ENCODE data around the gene PM20D2. TPM values are rescaled to one million over a fixed set of nuclear protein-coding genes. Genes with fewer than 3 reads are reported as not detected.

Gene PM20D2
- total and polyA plus RNA-seq, 2 of the 13 experiments (the other 11 are each of a cell fraction or from before 2014, with no cell fraction given): 13.3 to 26.3 TPM

GRCh38 chr6:89117211-89118108 lies 28.4 kb upstream of the PM20D2 start, which contains the start of gene SRSF12 (continued):
- 0 out of 2 replicates have a peak, but pooled peaks have one; percentile 30 for TF ChIP-seq SP4 (CRISPR knock-in tag; IDR thresholded peaks at IDR 0.05)
- TF ChIP-seq ZNF280B (CRISPR knock-in tag; IDR thresholded peaks at IDR 0.05; ENCODE audit: borderline replicate concordance): 0 out of 2 replicates have a peak, but pooled peaks have one; percentile 25
- peak; percentile 70; the same call in 1 of the 2 replicates for TF ChIP-seq ZNF546 (CRISPR knock-in tag; conservative IDR thresholded peaks at IDR 0.05)
- no peak for TF ChIP-seq DNMT1 (CRISPR knock-in tag; IDR thresholded peaks at IDR 0.05)
- no peak for TF ChIP-seq ZNF530 (CRISPR knock-in tag; IDR thresholded peaks at IDR 0.05; ENCODE audit: low read depth)
- no peak for TF ChIP-seq KLF16 (CRISPR knock-in tag; IDR thresholded peaks at IDR 0.05)
- peak; percentile 36; the same call in 1 of the 2 replicates for TF ChIP-seq MTERF4 (CRISPR knock-in tag; IDR thresholded peaks at IDR 0.05)
- no peak for TF ChIP-seq ZNF354B (CRISPR knock-in tag; IDR thresholded peaks at IDR 0.05)
- TF ChIP-seq ZKSCAN8 (CRISPR knock-in tag; IDR thresholded peaks at IDR 0.05; ENCODE audit: borderline replicate concordance): no peak
- TF ChIP-seq ONECUT2 (CRISPR knock-in tag; IDR thresholded peaks at IDR 0.05): no peak
- no peak for TF ChIP-seq ESRRA (CRISPR knock-in tag; IDR thresholded peaks at IDR 0.05; ENCODE audit: low read depth)
- TF ChIP-seq ZNF260 (CRISPR knock-in tag; IDR thresholded peaks at IDR 0.05; ENCODE audit: borderline replicate concordance, low read depth): no peak
- TF ChIP-seq ZFX (CRISPR knock-in tag; IDR thresholded peaks at IDR 0.05; ENCODE audit: low read depth): peak; percentile 59
- no peak for TF ChIP-seq CBX5 (CRISPR knock-in tag; IDR thresholded peaks at IDR 0.05; ENCODE audit: borderline replicate concordance)
- TF ChIP-seq HMG20A (CRISPR knock-in tag; IDR thresholded peaks at IDR 0.05; ENCODE audit: borderline replicate concordance): no peak
- TF ChIP-seq ZNF770 (CRISPR knock-in tag; IDR thresholded peaks at IDR 0.05): peak; percentile 73
- TF ChIP-seq ZNF24 (IDR thresholded peaks at IDR 0.05): no peak
- TF ChIP-seq GLMP (CRISPR knock-in tag; IDR thresholded peaks at IDR 0.05; ENCODE audit: borderline replicate concordance): no peak
- TF ChIP-seq GATA4 (IDR thresholded peaks at IDR 0.05; ENCODE audit: borderline replicate concordance, low read depth): no peak
- TF ChIP-seq NFE2L2 (IDR thresholded peaks at IDR 0.05; ENCODE audit: low read length): no peak
- TF ChIP-seq MAZ (IDR thresholded peaks at IDR 0.05; ENCODE audit: borderline replicate concordance, low read depth, low read length): no peak
- TF ChIP-seq MAZ (CRISPR knock-in tag; IDR thresholded peaks at IDR 0.05; ENCODE audit: low read depth): peak; percentile 68; the same call in 1 of the 2 replicates
- TF ChIP-seq ZNF30 (CRISPR knock-in tag; IDR thresholded peaks at IDR 0.05): no peak

All from HepG2 (cell line).